ENCODE results near the gene PHLPP1.

- TF ChIP-seq CTCF (IDR thresholded peaks at IDR 0.05; ENCODE audit: low read depth, low read length) (no peak), POLR2A (IDR thresholded peaks at IDR 0.05; ENCODE audit: extremely low read depth, insufficient read length) (no peak), MYC (IDR thresholded peaks at IDR 0.05; ENCODE audit: low read depth, low read length) (no peak)
Observed at GRCh38 chr18:62763101-62763521, 47.8 kb downstream of the PHLPP1 start.

Measured in NB4 (cell line).